GM18951 (cell line): ENCODE results near the gene CYB5R2.

ENCODE experiments used
- POLR2A ChIP-seq: IDR thresholded peaks from 4 replicates; pipeline ENCODE4 v1.6.1; 2011; ENCODE audit warnings: mild to moderate bottlenecking; ENCODE audit not compliant: insufficient read length, insufficient read depth; ENCODE audit errors: extremely low read depth
- in situ Hi-C: fragments of 300-500 bp; cut with MboI; formaldehyde crosslinking; loops from one replicate; pipeline ENCODE4 v1.12.0; 2022; ENCODE audit warnings: low sequenced_read_pairs, mixed read lengths, inconsistent platforms; ENCODE audit not compliant: unreplicated experiment

The CYB5R2 gene

GRCh38 chr11:7619322-7619721 is 54.0 kb downstream of the CYB5R2 start:
- in situ Hi-C loops = no loop called here
- TF ChIP-seq POLR2A = no peak

- TF ChIP-seq POLR2A = no peak
- in situ Hi-C loops = no loop called here
Observed at GRCh38 chr11:7617032-7617431, 56.3 kb downstream of the CYB5R2 start.
